Right lobe of liver (tissue), 4 donors: ENCODE data around the gene MXD4.

Source experiments
- CTCF ChIP-seq, 4 donors: fragments of 200-600 bp in 3 of 4; fragments of 450-650 bp in 1 of 4; IDR thresholded peaks; one replicate each; pipeline versions ENCODE4 v1.5.1 to v1.8.0; 2016 to 2022; ENCODE audit warnings: antibody characterized with exemption in 4 of 4, mild to moderate bottlenecking in 2 of 4
- POLR2A ChIP-seq: fragments of 450-650 bp; IDR thresholded peaks from one replicate; pipeline ENCODE4 v1.6.1; 2017; ENCODE audit warnings: antibody characterized with exemption, mild to moderate bottlenecking
- donor health status: DM: no; HTN: no; CAD: no.
- donor health status: DM: no; HTN: no; CAD: no.
- donor health status: DM: no; HTN: yes; CAD: no.

GRCh38 chr4:2291705-2292645 lies 30.1 kb upstream of the MXD4 start:
- TF ChIP-seq POLR2A: no peak
- no peak for TF ChIP-seq CTCF (IDR thresholded peaks at IDR 0.05)
